Spleen (tissue), 11 donors: ENCODE results near the gene INPP5D. TPM values are rescaled to one million over a fixed set of nuclear protein-coding genes. Genes with fewer than 3 reads are reported as not detected.

Experiments used
- DNase-seq: peaks from one replicate; pipeline ENCODE4 v3.0.0-alpha.2; 2020
- H3K27ac ChIP-seq, 8 donors: fragments of 200-600 bp; sonication (generic) in 7 of 8; 1 replicate in 4 of 8; 2 replicates in 4 of 8; pipeline versions ENCODE4 v1.5.0 to v1.8.0; 2016 to 2021; ENCODE audit warnings: inconsistent platforms in 4 of 8, mild to moderate bottlenecking in 4 of 8, moderate library complexity in 1 of 8
- H3K27me3 ChIP-seq, 7 donors: fragments of 200-600 bp; sonication (generic) in 6 of 7; replicated peaks in 1 of 7; 1 replicate in 4 of 7; 2 replicates in 3 of 7; pipeline versions ENCODE4 v1.5.0 to v1.8.0; 2016 to 2021; ENCODE audit warnings: inconsistent platforms in 3 of 7, mild to moderate bottlenecking in 1 of 7
- H3K36me3 ChIP-seq, 6 donors: fragments of 200-600 bp; sonication (generic) in 5 of 6; 1 replicate in 4 of 6; 2 replicates in 2 of 6; pipeline versions ENCODE4 v1.5.0 to v1.8.0; 2016 to 2021; ENCODE audit warnings: inconsistent platforms in 2 of 6
- H3K4me1 ChIP-seq, 6 donors: fragments of 200-600 bp; sonication (generic) in 5 of 6; 1 replicate in 3 of 6; 2 replicates in 3 of 6; pipeline versions ENCODE4 v1.5.0 to v1.8.0; 2016 to 2021; ENCODE audit warnings: inconsistent platforms in 3 of 6
- H3K4me3 ChIP-seq, 8 donors: fragments of 200-600 bp; sonication (generic) in 7 of 8; 1 replicate in 4 of 8; 2 replicates in 4 of 8; pipeline versions ENCODE4 v1.5.0 to v1.8.0; 2016 to 2021; ENCODE audit warnings: inconsistent platforms in 4 of 8, mild to moderate bottlenecking in 4 of 8, moderate library complexity in 2 of 8
- H3K9me3 ChIP-seq, 8 donors: fragments of 200-600 bp; sonication (generic) in 7 of 8; 1 replicate in 4 of 8; 2 replicates in 4 of 8; pipeline versions ENCODE4 v1.5.0 to v1.8.0; 2016 to 2021; ENCODE audit warnings: inconsistent platforms in 4 of 8
- POLR2A ChIP-seq, 3 donors: fragments of 450-650 bp; IDR thresholded peaks; one replicate each; pipeline ENCODE4 v1.5.1; 2017; ENCODE audit warnings: antibody characterized with exemption in 3 of 3, mild to moderate bottlenecking in 1 of 3
- POLR2AphosphoS5 ChIP-seq, 3 donors: sonication (generic); formaldehyde crosslinking; IDR thresholded peaks; one replicate each; pipeline ENCODE4 v1.5.1; 2017; ENCODE audit warnings: antibody characterized with exemption in 3 of 3
- WGBS, 5 donors: extraction: QIAGEN DNeasy Blood & Tissue Kit in 3 of 5; methylation state at CpG; one replicate each; pipeline versions ENCODE4 v1.1.5 to v1.1.7; 2013 to 2018; 5-methylcytosine and 5-hydroxymethylcytosine counted together
- intact Hi-C: fragments of 100-400 bp; cut with DNase I; formaldehyde crosslinking; loops from one replicate; pipeline ENCODE4 v1.15.0; 2023; ENCODE audit warnings: low total_unique reads
- polyA plus RNA-seq, 3 donors: library from polyadenylated mRNA; stranded (reverse); fragments of 200-250 nt; gene quantifications; one replicate each; pipeline ENCODE4 v1.2.1, GENCODE V29; 2013
- total RNA-seq, 7 donors: library from RNA; depleted of rRNA in 3 of 7; stranded (reverse); fragments of >200 nt in 3 of 7; fragmentation: NEBNext Ultra II Directional in 4 of 7; extraction: Animal tissue kit (Norgen Biotek cat#: 25700) in 4 of 7; gene quantifications; one replicate each; pipeline versions ENCODE4 v1.1.0 to v1.2.1, GENCODE V29; 2016 to 2021
- TF ChIP-seq, protein P1 (sequence below), 11 experiments: fragments of 200-600 bp in 7 of 11; fragments of 450-650 bp in 4 of 11; sonication (generic) in 4 of 11; IDR thresholded peaks in 8 of 11; conservative IDR thresholded peaks in 3 of 11; 1 replicate in 7 of 11; 2 replicates in 4 of 11; pipeline versions ENCODE4 v1.4.0 to v1.8.0; 2016 to 2021; ENCODE audit warnings: antibody characterized with exemption in 11 of 11, inconsistent platforms in 4 of 11, mild to moderate bottlenecking in 1 of 11
- donor health status: healthy with polysubstance abuse.
- donor health status: DM: no; HTN: no; CAD: no; lungs with moderate emphysema.
- donor health status: DM: no; HTN: no; CAD: no.
- donor health status: Bipolar disorder and iron deficiency.
- donor health status: healthy.
- donor health status: DM: no; HTN: no; CAD: no.
- donor health status: DM: yes; HTN: yes; CAD: no.

The INPP5D gene
- total and polyA plus RNA-seq, 10 donors: 71.1 to 246 (median 181) TPM

DNA sequence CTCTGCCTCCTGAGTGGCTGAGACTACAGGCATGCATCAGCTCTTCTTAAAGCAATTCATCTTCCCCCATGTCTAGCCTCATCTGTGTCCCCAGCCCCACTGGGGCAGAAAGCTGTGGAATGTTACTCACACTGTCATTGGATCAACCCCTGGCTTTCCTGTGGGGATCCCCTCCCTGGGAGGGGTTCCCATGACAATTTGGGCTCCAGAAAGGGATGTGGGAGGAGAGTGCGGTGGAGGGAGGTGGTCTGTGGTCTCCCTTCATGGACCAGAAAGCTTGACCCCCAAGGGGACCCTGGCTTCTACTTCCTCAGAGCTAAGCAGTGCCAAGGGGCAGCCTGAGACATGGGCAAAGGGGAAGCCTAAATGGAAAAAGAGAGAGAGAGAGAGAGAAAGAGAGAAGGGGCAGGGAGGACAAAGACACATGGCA, 48.4 kb upstream of the INPP5D start:
- H3K27ac ChIP-seq: peak overlapping the region in 3 of 8 donors; percentile 4 to 45 (median 28)
- H3K4me3 ChIP-seq: no peak overlapping the region
- peaks cover 5 to 20% (median 15%) of the 10 kb centered on the region in 6 donors for H3K4me1 ChIP-seq
- H3K27me3 ChIP-seq: no peaks in the 10 kb centered on the region
- no peaks in the 10 kb centered on the region for H3K9me3 ChIP-seq
- peak; percentile 36 for DNase-seq
- no peaks in the 10 kb centered on the region for H3K36me3 ChIP-seq
- 45 to 65% (median 54%) methylated on average over 1 of the region's 1 CpG for WGBS, 5 donors
- TF ChIP-seq POLR2A (IDR thresholded peaks at IDR 0.05) (no peak), POLR2AphosphoS5 (IDR thresholded peaks at IDR 0.05) (no peak)
- TF ChIP-seq, protein P1, sequence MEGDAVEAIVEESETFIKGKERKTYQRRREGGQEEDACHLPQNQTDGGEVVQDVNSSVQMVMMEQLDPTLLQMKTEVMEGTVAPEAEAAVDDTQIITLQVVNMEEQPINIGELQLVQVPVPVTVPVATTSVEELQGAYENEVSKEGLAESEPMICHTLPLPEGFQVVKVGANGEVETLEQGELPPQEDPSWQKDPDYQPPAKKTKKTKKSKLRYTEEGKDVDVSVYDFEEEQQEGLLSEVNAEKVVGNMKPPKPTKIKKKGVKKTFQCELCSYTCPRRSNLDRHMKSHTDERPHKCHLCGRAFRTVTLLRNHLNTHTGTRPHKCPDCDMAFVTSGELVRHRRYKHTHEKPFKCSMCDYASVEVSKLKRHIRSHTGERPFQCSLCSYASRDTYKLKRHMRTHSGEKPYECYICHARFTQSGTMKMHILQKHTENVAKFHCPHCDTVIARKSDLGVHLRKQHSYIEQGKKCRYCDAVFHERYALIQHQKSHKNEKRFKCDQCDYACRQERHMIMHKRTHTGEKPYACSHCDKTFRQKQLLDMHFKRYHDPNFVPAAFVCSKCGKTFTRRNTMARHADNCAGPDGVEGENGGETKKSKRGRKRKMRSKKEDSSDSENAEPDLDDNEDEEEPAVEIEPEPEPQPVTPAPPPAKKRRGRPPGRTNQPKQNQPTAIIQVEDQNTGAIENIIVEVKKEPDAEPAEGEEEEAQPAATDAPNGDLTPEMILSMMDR (IDR thresholded peaks at IDR 0.05 in 8 of 11, conservative IDR thresholded peaks at IDR 0.05 in 3 of 11): no peak
- intact Hi-C loops: no loop called here

DNA sequence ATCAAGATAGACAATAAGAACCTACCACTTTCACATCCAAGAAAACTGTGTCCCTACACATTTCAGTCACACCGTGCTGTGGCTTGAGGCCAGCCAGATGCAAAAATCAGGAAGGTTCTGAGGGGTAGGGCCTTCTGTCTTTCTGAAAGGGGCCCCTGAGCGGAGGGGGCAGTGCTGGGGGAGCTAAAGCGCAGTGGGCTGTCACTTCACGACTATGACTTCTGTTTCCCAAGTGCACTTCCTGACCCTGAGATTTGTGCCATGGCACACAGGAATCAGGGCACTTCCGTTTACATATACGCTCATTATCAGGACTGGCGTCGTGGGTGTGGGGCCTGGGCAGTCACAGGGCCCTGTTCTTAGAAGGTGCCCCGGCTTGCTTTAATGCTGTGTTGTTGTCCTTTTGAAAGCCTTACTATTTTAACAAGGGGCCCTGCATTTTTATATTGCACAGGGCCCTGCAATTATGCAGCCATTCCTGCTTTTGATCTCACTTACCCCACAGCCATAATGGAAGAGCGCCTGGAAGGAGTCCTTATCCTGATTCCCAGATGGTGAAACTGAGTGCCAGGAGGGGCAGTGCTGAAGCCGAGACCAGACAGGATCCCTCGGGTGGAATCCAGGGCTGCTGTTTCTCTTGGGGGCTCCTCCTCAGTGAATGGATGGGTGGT, 47.7 kb upstream of the INPP5D start:
- DNase-seq: peak; percentile 62
- 31 to 40% (median 32%) methylated on average over 11 to 12 of the region's 12 CpGs for WGBS, 5 donors
- H3K27me3 ChIP-seq: no peaks in the 10 kb centered on the region
- H3K9me3 ChIP-seq: peaks cover 0 to 3% (median 0%) of the 10 kb centered on the region in 8 donors
- no peak overlapping the region for H3K4me3 ChIP-seq
- no peaks in the 10 kb centered on the region for H3K36me3 ChIP-seq
- intact Hi-C loops: no loop called here
- H3K4me1 ChIP-seq: peaks cover 5 to 20% (median 15%) of the 10 kb centered on the region in 6 donors
- peak overlapping the region in 2 of 8 donors; percentile 28 to 45 for H3K27ac ChIP-seq
- TF ChIP-seq, protein P1 (IDR thresholded peaks at IDR 0.05 in 8 of 11, conservative IDR thresholded peaks at IDR 0.05 in 3 of 11): no peak
- TF ChIP-seq POLR2AphosphoS5 (IDR thresholded peaks at IDR 0.05) (peak in 2 of 3 donors; percentile 38 to 52), POLR2A (IDR thresholded peaks at IDR 0.05) (no peak)

DNA sequence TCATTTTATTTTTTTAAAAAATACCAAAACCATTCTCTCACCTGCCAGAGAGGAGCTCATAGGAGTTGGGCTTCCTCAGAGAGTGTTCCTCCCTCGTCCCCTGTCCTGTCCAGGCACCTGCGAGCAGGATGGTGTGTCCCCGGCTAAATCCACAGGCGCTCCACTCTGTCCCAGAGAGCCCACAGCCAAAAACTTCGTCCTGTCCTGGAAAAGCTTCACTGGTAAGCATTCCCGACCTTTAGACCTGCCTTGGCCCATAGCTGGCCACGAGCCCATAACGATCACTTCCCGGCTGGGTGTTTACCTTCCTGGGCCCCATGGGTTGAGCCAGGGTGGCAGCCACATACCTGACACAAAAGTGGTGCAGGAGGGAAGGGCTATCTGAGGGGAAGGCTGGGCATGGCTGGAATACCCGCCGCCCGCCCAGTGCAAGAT, 47.1 kb upstream of the INPP5D start, which contains the start of gene NGEF:
NGEF (minus strand) TSS at position 230 of the 435 bp plus-strand sequence. CDS start 38,366 bp downstream, outside the sequence.
- Histone ChIP-seq H3K27me3 (no peaks in the 10 kb centered on the region), H3K36me3 (no peaks in the 10 kb centered on the region), H3K4me3 (no peak within 1 kb of the TSS), H3K4me1 (peaks cover 5 to 20% (median 15%) of the 10 kb centered on the region in 6 donors), H3K9me3 (peaks cover 0 to 9% (median 0%) of the 10 kb centered on the region in 8 donors), H3K27ac (peak within 1 kb of the TSS in 2 of 8 donors; percentile 28 to 45)
- intact Hi-C loops: no loop called here
- DNase-seq: peak; percentile 58
- TF ChIP-seq, protein P1 (IDR thresholded peaks at IDR 0.05 in 8 of 11, conservative IDR thresholded peaks at IDR 0.05 in 3 of 11): no peak
- 90 to 95% (median 93%) methylated on average over 9 to 12 of the region's 12 CpGs for WGBS, 5 donors

DNA sequence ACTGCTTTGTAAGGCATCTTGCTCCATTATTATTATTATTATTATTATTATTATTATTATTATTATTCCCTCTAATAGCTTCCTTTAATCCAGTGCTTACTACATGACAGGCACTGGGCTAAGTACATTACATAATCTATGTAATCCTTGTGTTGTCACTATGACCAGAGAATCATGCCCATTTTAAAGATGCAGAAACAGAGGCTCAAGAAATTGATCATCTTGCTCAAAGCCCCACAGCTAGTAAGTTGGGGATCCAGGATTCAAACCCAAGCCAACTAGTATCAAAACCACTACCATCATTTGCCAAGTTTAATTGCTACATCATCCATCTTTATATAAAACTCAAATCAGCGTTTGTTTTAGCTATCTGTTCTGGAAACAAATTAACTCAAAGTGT, 46.5 kb upstream of the INPP5D start:
- intact Hi-C loops: no loop called here
- WGBS, 5 donors: 86 to 96% (median 94%) methylated on average over 1 of the region's 1 CpG

More for the DNA sequence above, 46.5 kb upstream of the INPP5D start:
- H3K27ac ChIP-seq: no peak overlapping the region
- H3K9me3 ChIP-seq: peaks cover 0 to 14% (median 0%) of the 10 kb centered on the region in 8 donors
- H3K4me1 ChIP-seq: peaks cover 5 to 20% (median 15%) of the 10 kb centered on the region in 6 donors
- H3K4me3 ChIP-seq: no peak overlapping the region
- no peaks in the 10 kb centered on the region for H3K27me3 ChIP-seq
- H3K36me3 ChIP-seq: no peaks in the 10 kb centered on the region
- DNase-seq: no peak
- TF ChIP-seq POLR2AphosphoS5 (IDR thresholded peaks at IDR 0.05) (no peak), POLR2A (IDR thresholded peaks at IDR 0.05) (no peak)
- TF ChIP-seq, protein P1 (IDR thresholded peaks at IDR 0.05 in 8 of 11, conservative IDR thresholded peaks at IDR 0.05 in 3 of 11): no peak
